Neural crest cell (in vitro differentiated cells): Measurements from ENCODE around the gene PHLDB2. TPM values are rescaled to one million over a fixed set of nuclear protein-coding genes. Genes with fewer than 3 reads are reported as not detected.

Experiments used
- DNase-seq: peaks from one replicate; pipeline ENCODE4 v3.0.0; 2021; ENCODE audit warnings: low read depth, mixed read lengths, low spot score
- H3K27ac Mint-ChIP-seq: one replicate; pipeline ENCODE4 v1.8.0; 2021; ENCODE audit warnings: mild to moderate bottlenecking, mixed read lengths; ENCODE audit not compliant: unreplicated experiment
- H3K27me3 Mint-ChIP-seq: 2 replicates; pipeline ENCODE4 v1.8.0; 2021; ENCODE audit warnings: low read depth, mild to moderate bottlenecking, mixed read lengths
- H3K36me3 Mint-ChIP-seq: 2 replicates; pipeline ENCODE4 v1.8.0; 2021; ENCODE audit warnings: low read depth, mild to moderate bottlenecking, mixed read lengths
- H3K4me1 Mint-ChIP-seq: 2 replicates; pipeline ENCODE4 v1.8.0; 2021; ENCODE audit warnings: mixed read lengths
- H3K4me3 Mint-ChIP-seq: one replicate; pipeline ENCODE4 v1.8.0; 2021; ENCODE audit warnings: mild to moderate bottlenecking, mixed read lengths
- H3K9me3 Mint-ChIP-seq: 2 replicates; pipeline ENCODE4 v1.8.0; 2021; ENCODE audit warnings: mixed read lengths
- total RNA-seq: library from RNA; stranded (reverse); gene quantifications from 2 replicates; pipeline ENCODE4 v1.2.1, GENCODE V29; 2021
- TF ChIP-seq, protein P1 (sequence below): fragments of 200-600 bp; sonication (generic); conservative IDR thresholded peaks from 2 replicates; pipeline ENCODE4 v1.5.0; 2021; ENCODE audit warnings: antibody characterized with exemption, mild to moderate bottlenecking

PHLDB2 gene
- total RNA-seq, 1 donor from 2014 or later = 49.0 TPM

DNA sequence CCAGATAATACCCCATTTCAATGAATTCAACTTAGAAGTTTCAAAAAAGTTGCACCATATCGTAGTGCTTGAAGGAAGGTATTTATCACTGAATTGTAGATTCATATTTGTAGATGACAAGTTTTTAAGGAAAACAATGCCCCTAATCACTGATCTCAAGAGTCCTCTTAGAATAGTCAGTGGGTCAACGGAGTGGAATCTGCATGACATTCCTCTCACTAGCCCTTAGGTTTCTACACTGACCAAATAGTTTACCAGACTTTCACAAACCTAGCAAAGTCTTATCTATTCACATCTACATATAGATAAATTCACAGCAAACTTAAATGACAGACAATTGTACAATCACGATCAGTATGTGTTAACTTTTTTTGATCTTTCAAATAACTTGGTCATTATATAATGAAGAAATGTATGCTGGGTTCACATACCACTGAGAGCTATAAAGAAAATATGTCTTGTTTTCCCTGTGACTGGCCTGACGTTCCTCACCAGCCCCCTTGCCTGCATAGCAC, 35.7 kb upstream of the PHLDB2 start:
- no peak for DNase-seq
- Mint-ChIP-seq H3K36me3 (peaks cover 6% of the 10 kb centered on the region), H3K9me3 (peaks cover 3% of the 10 kb centered on the region), H3K4me1 (no peaks in the 10 kb centered on the region), H3K4me3 (no peak overlapping the region), H3K27ac (no peak overlapping the region), H3K27me3 (no peaks in the 10 kb centered on the region)
- TF ChIP-seq, protein P1, sequence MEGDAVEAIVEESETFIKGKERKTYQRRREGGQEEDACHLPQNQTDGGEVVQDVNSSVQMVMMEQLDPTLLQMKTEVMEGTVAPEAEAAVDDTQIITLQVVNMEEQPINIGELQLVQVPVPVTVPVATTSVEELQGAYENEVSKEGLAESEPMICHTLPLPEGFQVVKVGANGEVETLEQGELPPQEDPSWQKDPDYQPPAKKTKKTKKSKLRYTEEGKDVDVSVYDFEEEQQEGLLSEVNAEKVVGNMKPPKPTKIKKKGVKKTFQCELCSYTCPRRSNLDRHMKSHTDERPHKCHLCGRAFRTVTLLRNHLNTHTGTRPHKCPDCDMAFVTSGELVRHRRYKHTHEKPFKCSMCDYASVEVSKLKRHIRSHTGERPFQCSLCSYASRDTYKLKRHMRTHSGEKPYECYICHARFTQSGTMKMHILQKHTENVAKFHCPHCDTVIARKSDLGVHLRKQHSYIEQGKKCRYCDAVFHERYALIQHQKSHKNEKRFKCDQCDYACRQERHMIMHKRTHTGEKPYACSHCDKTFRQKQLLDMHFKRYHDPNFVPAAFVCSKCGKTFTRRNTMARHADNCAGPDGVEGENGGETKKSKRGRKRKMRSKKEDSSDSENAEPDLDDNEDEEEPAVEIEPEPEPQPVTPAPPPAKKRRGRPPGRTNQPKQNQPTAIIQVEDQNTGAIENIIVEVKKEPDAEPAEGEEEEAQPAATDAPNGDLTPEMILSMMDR = no peak

DNA sequence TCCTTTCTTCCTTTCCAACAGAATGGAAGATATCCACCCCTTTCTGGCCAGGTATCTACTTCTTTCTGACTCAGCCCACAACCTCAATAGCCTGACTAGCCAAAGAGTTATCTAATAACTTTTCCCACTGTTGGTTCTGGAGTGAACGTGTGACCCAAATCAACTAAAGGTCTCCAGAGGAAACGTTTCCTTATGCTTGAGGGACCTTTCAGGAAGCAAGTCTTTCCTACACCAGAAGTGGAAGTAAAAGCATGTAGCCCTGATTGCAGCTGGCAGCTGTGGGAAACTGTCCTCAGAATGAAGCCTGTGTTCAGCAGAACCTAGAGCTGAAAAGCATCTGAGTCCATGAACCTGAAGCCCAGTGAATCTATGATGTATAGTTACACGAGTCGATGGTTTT, 34.7 kb upstream of the PHLDB2 start:
- H3K27ac Mint-ChIP-seq = no peak overlapping the region
- H3K36me3 Mint-ChIP-seq = peaks cover 2% of the 10 kb centered on the region
- no peaks in the 10 kb centered on the region for H3K27me3 Mint-ChIP-seq
- peaks cover 3% of the 10 kb centered on the region for H3K9me3 Mint-ChIP-seq
- no peak overlapping the region for H3K4me3 Mint-ChIP-seq
- no peaks in the 10 kb centered on the region for H3K4me1 Mint-ChIP-seq
- TF ChIP-seq, protein P1 = no peak
- no peak for DNase-seq

DNA sequence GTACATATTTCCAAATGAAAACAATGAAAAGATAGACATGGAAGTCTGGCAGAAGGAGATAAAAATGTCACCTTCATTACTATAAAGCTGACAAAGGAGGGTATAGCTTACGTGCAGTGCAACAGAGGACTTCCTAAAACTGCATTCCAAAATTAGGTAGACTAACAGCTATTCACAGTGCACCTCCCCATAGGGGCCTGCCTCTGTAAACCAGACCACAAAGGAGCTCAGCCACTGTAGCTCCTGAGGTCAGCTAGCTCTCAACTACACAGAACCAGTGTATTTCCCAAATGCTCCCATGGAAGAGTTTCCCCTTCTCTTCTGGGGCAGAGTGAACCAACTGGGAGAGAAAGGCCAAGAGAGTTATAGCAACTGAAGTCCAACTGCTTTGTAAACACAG, 31.2 kb upstream of the PHLDB2 start:
- TF ChIP-seq, protein P1 = no peak
- DNase-seq = no peak
- Mint-ChIP-seq H3K4me3 (no peak overlapping the region), H3K36me3 (no peaks in the 10 kb centered on the region), H3K27me3 (no peaks in the 10 kb centered on the region), H3K9me3 (no peaks in the 10 kb centered on the region), H3K27ac (no peak overlapping the region), H3K4me1 (no peaks in the 10 kb centered on the region)

DNA sequence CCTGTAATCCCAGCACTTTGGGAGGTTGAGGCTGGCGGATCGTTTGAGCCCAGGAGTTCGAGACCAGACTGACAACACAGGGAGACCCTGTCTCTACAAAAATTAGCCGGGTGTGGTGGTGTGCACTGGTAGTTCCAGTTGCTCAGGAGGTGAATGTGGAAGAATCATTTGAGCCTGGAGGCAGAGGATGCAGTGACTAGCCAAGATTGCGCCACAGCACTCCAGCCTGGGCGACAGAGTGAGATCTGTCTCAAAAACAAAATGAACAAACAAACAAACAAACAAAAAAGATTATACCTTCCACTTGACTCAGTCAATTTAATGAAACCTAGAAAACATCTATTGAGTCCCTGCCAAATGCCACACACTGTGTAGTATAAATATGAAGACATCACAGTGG, 30.5 kb upstream of the PHLDB2 start:
- no peaks in the 10 kb centered on the region for H3K27me3 Mint-ChIP-seq
- H3K27ac Mint-ChIP-seq = peak overlapping the region; percentile 91
- no peaks in the 10 kb centered on the region for H3K9me3 Mint-ChIP-seq
- no peaks in the 10 kb centered on the region for H3K36me3 Mint-ChIP-seq
- no peak for DNase-seq
- no peak overlapping the region for H3K4me3 Mint-ChIP-seq
- H3K4me1 Mint-ChIP-seq = no peaks in the 10 kb centered on the region
- TF ChIP-seq, protein P1 = no peak

DNA sequence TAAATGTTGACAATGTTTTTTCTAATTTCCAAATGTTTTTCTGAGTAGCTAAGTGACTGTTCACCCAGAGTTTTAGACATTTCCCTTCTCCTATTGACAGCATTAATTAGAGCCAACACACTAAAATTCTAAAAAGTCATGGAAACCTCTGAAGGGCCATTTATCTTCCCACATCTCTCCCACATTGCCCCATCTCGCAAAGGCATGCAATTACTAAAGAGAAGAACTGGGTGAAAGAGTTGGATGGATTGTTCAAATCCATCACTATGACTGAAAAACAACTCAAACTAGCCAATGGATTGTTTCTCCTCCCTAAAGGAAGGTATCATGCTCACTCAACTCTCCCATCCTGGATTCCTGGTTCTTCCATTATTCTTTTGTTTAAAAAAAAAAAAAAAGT, 30.0 kb upstream of the PHLDB2 start:
- H3K4me3 Mint-ChIP-seq = no peak overlapping the region

More for the DNA sequence above, 30.0 kb upstream of the PHLDB2 start:
- Mint-ChIP-seq H3K4me1 (no peaks in the 10 kb centered on the region), H3K36me3 (no peaks in the 10 kb centered on the region), H3K27ac (no peak overlapping the region), H3K27me3 (no peaks in the 10 kb centered on the region), H3K9me3 (no peaks in the 10 kb centered on the region)
- DNase-seq = no peak
- TF ChIP-seq, protein P1 = no peak
